T47D (cell line): Measurements from ENCODE around the gene TGM1.
"Not testable (repeated sequence)": the region's sequence is repeated elsewhere in the genome, so short reads cannot be mapped to it uniquely, and the experiment has no call there.

ENCODE experiments used
- DNase-seq, 2 experiments: peaks; one replicate each; pipeline versions ENCODE4 v3.0.0 to v3.0.0-alpha.2; 2011 to 2012; ENCODE audit warnings: low read depth in 1 of 2, low spot score in 1 of 2
- JUND ChIP-seq: IDR thresholded peaks from 2 replicates; pipeline ENCODE4 v1.6.1; 2012; ENCODE audit warnings: low read depth
- in situ Hi-C: cut with HindIII; loops from 2 replicates; pipeline ENCODE4 v1.10.0; 2016; ENCODE audit warnings: low sequenced_read_pairs, low pct_unique_long_range_greater_than_20kb

Gene TGM1

GRCh38 chr14:24252289-24253124, 10.5 kb downstream of the TGM1 start:
- TF ChIP-seq JUND, result no peak
- no peak for DNase-seq
- in situ Hi-C loops, result no loop called here

- no peak for DNase-seq
- in situ Hi-C loops, result no loop called here
- TF ChIP-seq JUND, result no peak
These were observed 11.1 kb downstream of the TGM1 start for GRCh38 chr14:24251880-24252288.

GRCh38 chr14:24250354-24250753, 12.6 kb downstream of the TGM1 start:
- in situ Hi-C loops, result no loop called here
- no peak for DNase-seq
- TF ChIP-seq JUND, result no peak

GRCh38 chr14:24249230-24250021, 13.6 kb downstream of the TGM1 start:
- no peak for DNase-seq

GRCh38 chr14:24247422-24247821, 15.6 kb downstream of the TGM1 start:
- no peak for TF ChIP-seq JUND
- DNase-seq, result no peak
- in situ Hi-C loops, result no loop called here

More at GRCh38 chr14:24249230-24250021, 13.6 kb downstream of the TGM1 start:
- no peak for TF ChIP-seq JUND
- in situ Hi-C loops, result no loop called here

- no peak for DNase-seq
- no peak for TF ChIP-seq JUND
- in situ Hi-C loops, result no loop called here
These were observed 16.2 kb downstream of the TGM1 start for GRCh38 chr14:24246765-24247212.

GRCh38 chr14:24245350-24245749, 17.6 kb downstream of the TGM1 start:
- DNase-seq, in situ Hi-C loops: not testable (repeated sequence)

GRCh38 chr14:24243336-24243836, 19.6 kb downstream of the TGM1 start:
- no peak for TF ChIP-seq JUND
- in situ Hi-C loops, result no loop called here
- no peak for DNase-seq

- no peak for TF ChIP-seq JUND
- peak; percentile 84 to 91 for DNase-seq
- in situ Hi-C loops, result no loop called here
These were observed 21.0 kb downstream of the TGM1 start for GRCh38 chr14:24241829-24242443.

- TF ChIP-seq JUND, result no peak
- no peak for DNase-seq
- in situ Hi-C loops, result no loop called here
These were observed 22.7 kb downstream of the TGM1 start for GRCh38 chr14:24240110-24240918.

GRCh38 chr14:24238527-24239037, 24.4 kb downstream of the TGM1 start:
- in situ Hi-C loops, result no loop called here
- no peak for DNase-seq
- TF ChIP-seq JUND, result no peak

- TF ChIP-seq JUND, result no peak
- no peak for DNase-seq
- in situ Hi-C loops, result no loop called here
These were observed 24.9 kb downstream of the TGM1 start for GRCh38 chr14:24238123-24238522.
